SU-DHL-6 (cell line): ENCODE measurements around the gene ATG9B.

Source experiments
- CTCF ChIP-seq: fragments of 200-600 bp; sonication (generic); IDR thresholded peaks from one replicate; pipeline ENCODE4 v1.5.1; 2017; ENCODE audit warnings: antibody characterized with exemption, mild to moderate bottlenecking, low read length, moderate library complexity; ENCODE audit not compliant: insufficient read depth, poor library complexity, severe bottlenecking
- EZH2phosphoT487 ChIP-seq: fragments of 200-600 bp; sonication (generic), shearing (Covaris generic); conservative IDR thresholded peaks from 2 replicates; pipeline ENCODE4 v1.6.1; 2018; ENCODE audit warnings: mild to moderate bottlenecking, antibody characterized with exemption, low read length, moderate library complexity, mixed read lengths

DNA sequence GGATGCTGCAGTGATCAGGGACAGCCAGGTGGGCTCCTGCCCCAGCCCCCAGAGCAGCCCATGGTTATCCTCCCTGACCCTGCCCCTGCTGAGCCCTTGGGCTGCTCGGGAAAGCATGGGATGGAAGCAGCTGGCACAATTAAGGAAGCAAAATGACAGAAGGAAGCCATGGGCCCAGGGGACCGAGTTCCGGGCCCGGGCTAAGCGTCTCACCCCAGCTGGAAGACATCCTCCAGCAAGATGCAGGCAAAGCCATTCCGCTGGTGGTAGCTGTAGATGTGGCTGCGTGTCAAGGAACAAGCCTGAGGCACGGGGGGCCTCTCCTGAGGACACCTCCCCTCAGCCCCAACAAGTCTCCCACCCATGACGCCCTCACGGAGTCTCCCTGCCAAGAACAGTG, 1.1 kb downstream of the ATG9B start:
- no peak for TF ChIP-seq EZH2phosphoT487
- TF ChIP-seq CTCF = no peak
